ENCODE data around the gene C13orf46.

C13orf46 gene

GRCh38 chr13:113938246-113938645 lies 35.6 kb downstream of the C13orf46 start:
- no peak for DNase-seq (ENCODE audit: low spot score)

GRCh38 chr13:113937527-113938180 lies 36.2 kb downstream of the C13orf46 start:
- no peak for DNase-seq (ENCODE audit: low spot score)

GRCh38 chr13:113937073-113937472 lies 36.8 kb downstream of the C13orf46 start:
- no peak for DNase-seq (ENCODE audit: low spot score)

GRCh38 chr13:113936166-113936965 lies 37.5 kb downstream of the C13orf46 start:
- DNase-seq (ENCODE audit: low spot score), result no peak

- no peak for DNase-seq (ENCODE audit: low spot score)
These were observed 38.7 kb downstream of the C13orf46 start for GRCh38 chr13:113935001-113935844.

GRCh38 chr13:113934576-113934975 lies 39.3 kb downstream of the C13orf46 start:
- DNase-seq (ENCODE audit: low spot score), result no peak

- DNase-seq (ENCODE audit: low spot score), result no peak
These were observed 40.0 kb downstream of the C13orf46 start for GRCh38 chr13:113933901-113934300.

- no peak for DNase-seq (ENCODE audit: low spot score)
These were observed 41.9 kb downstream of the C13orf46 start for GRCh38 chr13:113931841-113932459.

GRCh38 chr13:113930671-113931637 lies 42.9 kb downstream of the C13orf46 start:
- no peak for DNase-seq (ENCODE audit: low spot score)

GRCh38 chr13:113929628-113930615 lies 44.0 kb downstream of the C13orf46 start:
- DNase-seq (ENCODE audit: low spot score), result no peak

- DNase-seq (ENCODE audit: low spot score), result no peak
These were observed 44.9 kb downstream of the C13orf46 start for GRCh38 chr13:113928685-113929627.

- DNase-seq (ENCODE audit: low spot score), result no peak
These were observed 46.0 kb downstream of the C13orf46 start for GRCh38 chr13:113927661-113928581.

GRCh38 chr13:113926951-113927660 lies 46.8 kb downstream of the C13orf46 start:
- DNase-seq (ENCODE audit: low spot score), result no peak

GRCh38 chr13:113926301-113926761 lies 47.5 kb downstream of the C13orf46 start:
- no peak for DNase-seq (ENCODE audit: low spot score)

- DNase-seq (ENCODE audit: low spot score), result no peak
These were observed 49.5 kb downstream of the C13orf46 start for GRCh38 chr13:113924184-113924901.
